HCT116 (cell line): ENCODE measurements around the gene CRYBG2. TPM values are rescaled to one million over a fixed set of nuclear protein-coding genes. Genes with fewer than 3 reads are reported as not detected.

Experiments
- ATAC-seq: fragments of 200-7000 bp; cut with Tn5 transposase; 2 replicates; pipeline ENCODE4 v1.9.1; 2020; ENCODE audit warnings: mild to moderate bottlenecking, moderate library complexity
- BruUV-seq: library from RNA; stranded (reverse); fragments of 400-500 nt; replicated peaks from 2 replicates; lab custom pipeline; 2021; lab: Mats Ljungman, UMichigan
- CTCF ChIA-PET: fragments of 300-600 bp; sonication (Branson Sonifier 250); formaldehyde crosslinking; loops from one replicate; lab custom pipeline; 2021; ENCODE audit warnings: antibody characterized with exemption; lab: Charles Lee
- POLR2A ChIA-PET: fragments of 300-600, 350-600 bp; sonication (Branson Sonifier 250); formaldehyde crosslinking; loops from one replicate; lab custom pipeline; 2021; ENCODE audit warnings: antibody characterized with exemption; lab: Charles Lee
- RAD21 ChIA-PET, 2 experiments: fragments of 300-600 bp; sonication (Branson Sonifier 250); formaldehyde crosslinking; loops; one replicate each; lab custom pipeline; 2023; ENCODE audit warnings: low total read pairs in 2 of 2; ENCODE audit not compliant: uncharacterized antibody in 2 of 2, unreplicated experiment in 2 of 2, low non-redundant PET in 1 of 2; lab: Charles Lee
- DNase-seq: peaks from one replicate; pipeline ENCODE4 v3.0.0-alpha.2; 2010; ENCODE audit warnings: low read depth, low spot score
- H2AFZ ChIP-seq: fragments of 200-600 bp; shearing (Covaris generic), sonication (generic); 2 replicates; pipeline ENCODE4 v1.6.1; 2017; ENCODE audit warnings: low read depth, mixed run types, mixed read lengths, antibody characterized with exemption, low read length; ENCODE audit not compliant: poor library complexity, severe bottlenecking
- H3K27ac ChIP-seq: 2 replicates; pipeline ENCODE4 v1.5.1; 2012; ENCODE audit warnings: low read depth, low read length
- H3K27me3 ChIP-seq: fragments of 200-600 bp; sonication (generic); 2 replicates; pipeline ENCODE4 v1.6.1; 2016; ENCODE audit warnings: mixed run types, low read length, mixed read lengths; ENCODE audit not compliant: insufficient read depth
- H3K36me3 ChIP-seq, 2 experiments: fragments of 200-500 bp in 1 of 2; fragments of 200-600 bp in 1 of 2; sonication (Bioruptor generic) in 1 of 2; sonication (generic) in 1 of 2; 2 replicates each; pipeline versions ENCODE4 v1.5.1 to v1.6.1; 2014 to 2016; ENCODE audit warnings: low read length in 2 of 2, inconsistent platforms in 1 of 2, mixed read lengths in 1 of 2, mixed run types in 1 of 2; ENCODE audit not compliant: insufficient read depth in 2 of 2, control insufficient read depth in 1 of 2
- H3K4me1 ChIP-seq, 2 experiments: fragments of 200-600 bp in 1 of 2; sonication (generic) in 1 of 2; 2 replicates each; pipeline versions ENCODE4 v1.5.1 to v1.6.1; 2012 to 2017; ENCODE audit warnings: low read length in 2 of 2, inconsistent platforms in 1 of 2, mild to moderate bottlenecking in 1 of 2, mixed read lengths in 1 of 2, mixed run types in 1 of 2, moderate library complexity in 1 of 2; ENCODE audit not compliant: insufficient read depth in 2 of 2, control insufficient read depth in 1 of 2
- H3K4me2 ChIP-seq: fragments of 200-600 bp; sonication (generic); 2 replicates; pipeline ENCODE4 v1.6.1; 2017; ENCODE audit warnings: mixed run types, low read length, mixed read lengths
- H3K4me3 ChIP-seq, 2 experiments: fragments of 200-600 bp in 1 of 2; sonication (generic) in 1 of 2; replicated peaks in 1 of 2; 2 replicates each; pipeline ENCODE4 v1.5.1; 2011 to 2016; ENCODE audit warnings: low read length in 2 of 2, control low read depth in 1 of 2, low read depth in 1 of 2, mild to moderate bottlenecking in 1 of 2, mixed read lengths in 1 of 2, mixed run types in 1 of 2
- H3K79me2 ChIP-seq: fragments of 200-600 bp; sonication (generic); 2 replicates; pipeline ENCODE4 v1.6.1; 2017; ENCODE audit warnings: mild to moderate bottlenecking, mixed run types, low read length, moderate library complexity, mixed read lengths; ENCODE audit not compliant: insufficient read depth
- H3K9ac ChIP-seq: fragments of 200-600 bp; sonication (generic); 2 replicates; pipeline ENCODE4 v1.6.1; 2016; ENCODE audit warnings: low read length, mixed read lengths
- H3K9me2 ChIP-seq: fragments of 200-600 bp; sonication (generic), shearing (Covaris generic); 2 replicates; pipeline ENCODE4 v1.6.1; 2017; ENCODE audit warnings: mixed run types, mild to moderate bottlenecking, moderate library complexity; ENCODE audit not compliant: insufficient read depth
- H3K9me3 ChIP-seq, 2 experiments: fragments of 200-500 bp in 1 of 2; fragments of 200-600 bp in 1 of 2; sonication (Bioruptor generic) in 1 of 2; sonication (generic) in 1 of 2; 2 replicates each; pipeline ENCODE4 v1.6.1; 2014 to 2017; ENCODE audit warnings: low read length in 2 of 2, mixed read lengths in 2 of 2, inconsistent platforms in 1 of 2, low read depth in 1 of 2, mild to moderate bottlenecking in 1 of 2, mixed run types in 1 of 2, moderate library complexity in 1 of 2; ENCODE audit not compliant: control insufficient read depth in 1 of 2, insufficient read depth in 1 of 2
- H4K20me1 ChIP-seq: fragments of 200-600 bp; sonication (generic), shearing (Covaris generic); 2 replicates; pipeline ENCODE4 v1.6.1; 2017; ENCODE audit warnings: mixed run types, mild to moderate bottlenecking, moderate library complexity; ENCODE audit not compliant: insufficient read depth
- ATF3 ChIP-seq: IDR thresholded peaks from 2 replicates; pipeline ENCODE4 v1.6.1; 2012
- CBX3 ChIP-seq: IDR thresholded peaks from 2 replicates; pipeline ENCODE4 v1.6.1; 2012; ENCODE audit warnings: low read depth
- EGR1 ChIP-seq: IDR thresholded peaks from 2 replicates; pipeline ENCODE4 v1.6.1; 2012; ENCODE audit warnings: low read depth
- ELF1 ChIP-seq: IDR thresholded peaks from 2 replicates; pipeline ENCODE4 v1.6.1; 2012; ENCODE audit warnings: low read depth, borderline replicate concordance
- EZH2 ChIP-seq: fragments of 200-600 bp; sonication (generic); IDR thresholded peaks from 2 replicates; pipeline ENCODE4 v1.6.1; 2017; ENCODE audit warnings: antibody characterized with exemption, mixed run types
- EZH2phosphoT487 ChIP-seq: fragments of 200-600 bp; IDR thresholded peaks from 2 replicates; pipeline ENCODE4 v1.6.1; 2018; ENCODE audit warnings: antibody characterized with exemption, borderline replicate concordance
- FOSL1 ChIP-seq: IDR thresholded peaks from 2 replicates; pipeline ENCODE4 v1.6.1; 2012; ENCODE audit warnings: low read depth
- JUND ChIP-seq: IDR thresholded peaks from 2 replicates; pipeline ENCODE4 v1.6.1; 2012
- MAX ChIP-seq: IDR thresholded peaks from 2 replicates; pipeline ENCODE4 v1.6.1; 2012
- POLR2A ChIP-seq: IDR thresholded peaks from 2 replicates; pipeline ENCODE4 v1.7.0; 2011; ENCODE audit warnings: borderline replicate concordance; ENCODE audit not compliant: insufficient read depth, insufficient read length; ENCODE audit errors: extremely low read depth
- POLR2AphosphoS5 ChIP-seq: IDR thresholded peaks from 2 replicates; pipeline ENCODE4 v1.6.1; 2011; ENCODE audit warnings: mild to moderate bottlenecking, low read depth, low read length, moderate library complexity
- RAD21 ChIP-seq: IDR thresholded peaks from 2 replicates; pipeline ENCODE4 v1.6.1; 2012; ENCODE audit warnings: low read depth, mild to moderate bottlenecking
- REST ChIP-seq: IDR thresholded peaks from 2 replicates; pipeline ENCODE4 v1.6.1; 2012; ENCODE audit warnings: low read depth
- SIN3A ChIP-seq: IDR thresholded peaks from 2 replicates; pipeline ENCODE4 v1.6.1; 2012; ENCODE audit warnings: low read depth
- SP1 ChIP-seq: IDR thresholded peaks from 2 replicates; pipeline ENCODE4 v1.6.1; 2012; ENCODE audit warnings: low read depth
- ZFX ChIP-seq: fragments of 450-650 bp; IDR thresholded peaks from 2 replicates; pipeline ENCODE4 v1.6.1; 2017
- intact Hi-C: fragments of 100-400 bp; cut with micrococcal nuclease; formaldehyde crosslinking; loops from 2 replicates; pipeline ENCODE4 v1.10.0; 2022
- total RNA-seq: library from RNA; stranded (reverse); gene quantifications from one replicate; pipeline ENCODE4 v1.2.1, GENCODE V29; 2021; ENCODE audit not compliant: unreplicated experiment

The CRYBG2 gene
- total RNA-seq, 1 experiment from 2014 or later, result 10.5 TPM

GRCh38 chr1:26391450-26391849 is 37.5 kb upstream of the CRYBG2 start (continued):
- TF ChIP-seq POLR2AphosphoS5 (no peak), SP1 (no peak), POLR2A (no peak), FOSL1 (no peak)

- Histone ChIP-seq H3K4me2 (no peak overlapping the region), H3K9me2 (no peaks in the 10 kb centered on the region), H3K9me3 (no peaks in the 10 kb centered on the region), H3K4me3 (no peak overlapping the region), H3K27ac (no peak overlapping the region), H3K36me3 (no peaks in the 10 kb centered on the region), H3K79me2 (no peaks in the 10 kb centered on the region), H2AFZ (no peak overlapping the region), H3K9ac (no peak overlapping the region), H3K27me3 (peaks cover 14% of the 10 kb centered on the region; the same call in 1 of the 2 replicates), H4K20me1 (no peaks in the 10 kb centered on the region), H3K4me1 (peaks cover 19 to 31% of the 10 kb centered on the region in 2 experiments)
- ChIA-PET CTCF (interaction anchor here (1.3 kb wide), 1 partner anchor 27 kb away, joined by 3 read pairs; no protein-coding TSS in a partner anchor), POLR2A (no interaction called here), RAD21 (no interaction called here)
- DNase-seq, result no peak
- intact Hi-C loops, result loop anchor here (2.0 to 5.0 kb wide), 3 partner anchors 222 to 352 kb away; partner anchors contain the start of genes C1orf232, PDIK1L and ZNF593
- TF ChIP-seq CBX3 (no peak), POLR2AphosphoS5 (no peak), EGR1 (no peak), EZH2phosphoT487 (no peak), EZH2 (no peak), MAX (no peak), RAD21 (no peak), ATF3 (no peak), SIN3A (no peak), REST (no peak), SP1 (no peak), JUND (no peak), ELF1 (no peak), ZFX (no peak), FOSL1 (no peak)
- BruUV-seq, result no TSS peak
- ATAC-seq, result no peak
These were observed 35.8 kb upstream of the CRYBG2 start for GRCh38 chr1:26389604-26390247.
